Midbrain (tissue), 1 donor: ENCODE results near the gene NT5DC3.

ENCODE experiments used
- DNase-seq: peaks from one replicate; lab custom pipeline; 2025; lab: John Stamatoyannopoulos, UW

The NT5DC3 gene

DNA sequence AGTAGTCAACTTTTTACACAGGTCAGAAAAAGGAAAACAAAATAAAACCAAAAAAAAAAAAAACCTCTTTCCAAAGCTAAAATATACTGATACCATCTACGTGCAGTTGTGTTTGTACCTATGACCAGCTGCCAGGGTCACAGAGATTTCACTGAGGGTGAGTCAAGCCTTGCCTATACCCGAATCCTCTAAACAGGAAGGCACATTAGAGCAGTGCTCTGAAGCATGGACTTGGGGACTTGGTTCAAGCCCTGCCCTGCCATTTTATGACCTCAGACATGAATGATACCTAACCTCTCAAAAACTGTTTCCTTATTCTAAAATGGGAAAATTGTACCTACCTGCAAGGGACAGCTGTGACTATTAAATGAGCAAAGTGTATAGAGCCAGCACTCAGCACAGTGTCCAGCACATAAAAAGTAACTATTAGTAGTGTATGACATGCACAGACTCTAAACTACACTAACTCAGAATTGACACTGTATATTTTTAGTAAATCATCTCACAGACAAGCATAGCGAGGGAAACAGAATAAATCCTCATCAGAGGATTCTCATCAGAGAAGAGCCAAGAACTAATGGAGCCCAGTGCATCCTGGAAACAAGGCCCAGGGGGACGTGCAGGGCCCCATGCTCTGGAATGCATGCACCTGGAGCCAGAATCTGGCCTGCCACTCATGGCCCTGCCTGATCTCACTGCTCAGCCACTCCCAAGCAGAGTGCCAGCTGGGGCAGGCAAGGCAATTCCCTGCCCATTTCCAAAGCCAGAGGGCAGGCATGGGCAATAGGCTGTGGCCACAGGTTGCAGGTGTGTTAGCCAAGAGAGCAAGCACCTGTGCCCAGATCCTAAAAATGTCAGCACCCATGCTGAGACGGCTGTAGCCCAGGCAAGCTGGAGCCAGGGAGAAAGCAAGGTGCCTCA is 57.0 kb downstream of the NT5DC3 start:
- no peak for DNase-seq

DNA sequence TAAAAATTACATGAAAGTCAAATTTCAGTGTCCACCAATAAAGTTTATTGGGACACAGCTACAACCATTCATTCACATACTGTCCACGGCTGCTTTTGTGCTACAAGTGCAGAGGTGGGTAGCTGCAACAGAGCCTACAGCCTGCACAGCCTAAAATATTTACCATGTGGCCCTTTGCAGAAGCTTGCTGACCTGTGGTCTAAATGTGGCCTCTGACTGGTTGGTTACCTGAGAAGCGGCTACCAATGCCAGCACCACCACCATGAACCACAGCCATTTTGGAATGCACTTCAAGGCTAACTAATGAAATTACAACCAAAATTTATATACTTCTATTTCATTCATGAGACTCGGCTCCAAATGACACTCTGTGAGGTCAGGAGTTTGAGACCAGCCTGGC is 58.6 kb downstream of the NT5DC3 start:
- DNase-seq, result no peak

DNA sequence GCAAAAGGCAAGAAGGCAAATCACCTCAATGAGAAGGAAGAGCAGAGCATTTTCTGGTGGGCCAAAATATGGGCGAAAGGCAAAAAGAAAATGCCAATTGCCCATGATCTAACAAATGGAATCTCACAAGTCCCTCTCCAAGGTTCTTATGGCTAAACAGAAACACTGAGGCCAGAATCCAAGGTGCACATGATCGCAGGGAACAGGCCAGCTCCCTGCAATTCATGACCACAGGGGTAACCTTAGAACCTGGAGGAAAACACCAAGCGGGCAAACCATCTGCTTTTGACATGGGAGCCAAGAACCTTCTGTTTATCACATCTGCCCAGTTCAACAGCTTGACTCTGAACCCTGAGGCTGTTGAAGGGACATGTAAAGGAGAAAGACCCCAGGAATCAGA is 60.0 kb downstream of the NT5DC3 start:
- no peak for DNase-seq

DNA sequence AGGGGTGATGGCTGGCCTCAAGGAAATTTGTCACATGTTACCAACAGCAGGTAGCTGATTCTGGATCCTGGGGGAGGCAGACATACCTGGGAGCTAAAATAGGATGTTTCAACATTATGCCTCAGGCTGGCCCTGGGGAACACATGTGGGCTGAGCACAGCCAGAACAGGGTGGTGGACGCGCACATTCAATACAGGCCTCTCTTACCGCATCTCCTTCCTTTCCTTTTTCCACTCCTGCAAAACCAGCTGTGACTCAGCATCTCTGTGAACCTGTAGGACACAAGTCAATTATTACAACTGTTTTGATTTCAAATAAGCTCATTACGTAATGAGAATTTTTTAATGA is 61.0 kb downstream of the NT5DC3 start:
- DNase-seq, result no peak

DNA sequence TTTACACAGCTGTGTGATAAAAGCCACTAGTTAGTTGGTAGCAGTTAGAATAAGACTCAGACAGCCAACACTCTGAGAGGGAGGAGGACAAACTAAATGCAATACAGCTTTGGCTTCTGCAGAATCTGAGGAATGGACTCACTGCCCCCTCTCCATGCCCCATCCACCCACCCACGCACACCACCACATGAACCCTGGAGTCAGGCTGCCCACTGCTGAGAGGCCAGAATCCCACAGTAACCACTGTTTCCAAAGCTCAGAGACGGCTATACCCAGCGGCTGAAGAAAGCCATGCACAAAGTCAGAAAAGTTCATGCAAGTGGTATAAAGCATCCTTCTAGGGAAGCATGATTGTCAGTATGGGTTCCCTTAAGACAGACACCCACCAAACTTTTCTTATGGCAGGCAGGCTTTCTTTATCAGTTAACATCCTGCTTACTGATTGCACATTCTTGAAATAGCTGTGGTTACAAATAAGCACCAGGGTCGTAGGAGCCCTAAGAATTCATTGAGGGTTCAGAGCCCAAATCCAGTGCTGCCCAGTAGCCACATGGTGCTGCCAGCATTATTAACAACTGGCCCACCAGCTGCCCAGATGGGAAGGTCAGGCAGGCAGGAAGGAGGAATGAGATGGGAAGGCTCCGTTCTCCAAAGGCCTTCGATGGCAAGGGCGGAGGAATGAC is 61.5 kb downstream of the NT5DC3 start:
- DNase-seq, result no peak

DNA sequence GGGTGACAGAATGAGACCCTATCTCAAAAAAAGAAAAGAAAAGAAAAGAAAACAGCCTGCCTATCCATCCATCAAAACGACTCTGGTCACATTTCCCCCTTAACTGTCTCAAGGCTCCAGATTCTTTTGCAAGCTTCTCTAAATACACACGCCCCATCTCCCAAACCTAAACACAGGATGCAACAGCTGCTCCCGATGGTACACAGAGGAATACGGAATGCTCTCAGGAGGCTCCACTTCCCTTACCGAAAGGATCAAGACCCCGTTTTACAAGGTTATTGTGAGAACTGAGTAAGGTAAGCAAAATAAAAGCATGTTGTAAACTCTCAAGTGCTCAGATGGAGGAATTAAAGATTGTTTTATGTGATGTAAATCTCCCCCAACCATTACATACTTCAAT is 62.3 kb downstream of the NT5DC3 start:
- no peak for DNase-seq

DNA sequence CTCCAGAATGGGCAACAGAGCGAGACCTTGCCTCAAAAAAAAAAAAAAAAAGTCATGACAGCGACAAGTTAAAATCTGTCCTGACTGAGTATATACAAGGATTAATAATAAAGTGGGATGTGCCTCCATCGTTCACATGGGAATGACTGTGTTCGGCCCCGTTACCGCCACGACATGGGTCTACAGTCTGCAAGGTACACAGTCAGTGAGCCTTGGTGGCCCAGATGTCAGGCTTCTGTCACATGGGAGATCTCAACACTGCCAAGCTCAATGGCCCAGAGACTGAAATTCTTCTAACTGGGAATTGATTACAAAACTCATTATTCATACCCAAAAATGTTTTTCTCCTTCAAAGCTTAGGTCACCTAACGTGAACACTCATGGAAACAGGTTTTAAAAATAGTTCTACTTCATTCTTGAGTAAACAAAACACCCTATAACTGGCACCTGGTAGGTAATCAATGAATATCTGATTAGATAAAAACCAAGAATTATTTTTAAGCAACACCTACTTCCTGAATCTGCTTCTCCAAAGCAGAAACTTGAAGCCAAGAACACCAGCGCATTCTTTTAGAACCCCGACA is 66.0 kb downstream of the NT5DC3 start:
- no peak for DNase-seq

DNA sequence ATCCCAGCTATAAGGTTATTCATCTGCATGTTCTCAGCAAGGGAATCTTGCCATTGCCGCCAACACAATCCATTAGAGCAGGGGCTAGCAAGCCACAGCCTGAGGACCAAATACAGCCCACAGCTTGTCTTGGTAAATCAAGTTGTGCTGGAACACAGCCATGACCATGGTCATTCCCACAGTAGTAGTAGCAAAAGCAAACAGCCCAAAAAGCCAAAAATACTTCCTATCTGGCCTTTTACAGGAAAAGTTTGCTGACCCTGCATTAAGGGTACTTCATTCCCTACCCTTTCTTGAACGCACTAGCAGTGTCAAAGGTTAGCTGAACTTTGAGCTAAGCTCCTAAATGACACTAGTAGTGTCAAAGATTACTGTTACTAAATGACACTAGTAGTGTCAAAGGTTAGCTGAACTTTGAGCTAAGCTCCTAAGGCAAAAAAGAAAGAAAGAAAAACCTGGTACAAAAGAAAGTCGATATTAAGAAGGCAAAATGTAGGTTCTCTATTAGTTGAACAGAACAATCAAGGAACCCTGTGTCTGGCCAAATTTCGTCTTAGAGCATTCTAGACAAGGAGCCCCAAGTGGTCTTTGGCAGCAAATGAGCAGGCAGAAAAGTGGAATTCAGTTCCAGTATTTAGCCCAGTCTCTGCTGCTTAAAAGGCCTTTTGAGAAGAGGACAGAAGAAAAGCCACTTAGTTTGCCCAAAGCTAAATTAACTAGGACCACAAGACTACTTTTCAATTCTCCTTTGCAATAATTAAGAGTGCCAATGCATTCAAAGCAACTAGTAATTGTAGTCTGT is 67.7 kb downstream of the NT5DC3 start:
- DNase-seq, result peak; percentile 55

DNA sequence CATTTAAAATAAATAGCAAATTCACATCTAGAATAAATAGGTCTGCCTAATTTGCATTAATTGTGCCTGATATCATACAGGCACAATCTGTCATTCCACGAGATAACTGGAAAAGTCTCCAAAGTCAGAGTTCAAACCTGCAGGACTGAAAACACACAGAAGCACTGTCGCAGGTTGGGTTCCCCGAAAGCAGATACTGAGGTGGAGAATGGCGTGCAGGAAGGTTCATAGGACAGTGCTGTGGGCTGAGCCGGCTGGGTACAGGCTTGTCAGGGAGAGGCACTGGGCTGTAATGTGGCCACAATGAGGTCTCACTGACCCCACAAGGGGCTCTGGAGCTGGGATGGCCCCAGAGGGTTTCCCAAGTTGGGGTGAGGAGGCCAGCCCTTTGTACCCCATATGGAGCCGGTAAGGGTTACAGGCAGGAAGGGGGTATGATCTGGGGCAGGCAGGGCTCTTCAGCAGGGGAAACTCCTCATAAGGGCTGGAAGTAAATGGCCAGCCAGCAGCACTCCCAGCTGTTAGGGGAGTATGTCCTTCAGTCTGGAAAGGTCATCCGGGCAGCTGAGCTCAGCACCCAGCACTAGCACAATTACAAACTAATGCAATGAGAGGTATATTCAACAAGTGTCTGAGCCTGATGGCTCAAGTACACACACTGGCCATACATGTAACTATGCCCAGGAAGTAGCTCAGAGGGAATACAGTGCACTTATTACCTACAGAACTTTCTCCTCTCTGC is 68.5 kb downstream of the NT5DC3 start:
- DNase-seq, result no peak

DNA sequence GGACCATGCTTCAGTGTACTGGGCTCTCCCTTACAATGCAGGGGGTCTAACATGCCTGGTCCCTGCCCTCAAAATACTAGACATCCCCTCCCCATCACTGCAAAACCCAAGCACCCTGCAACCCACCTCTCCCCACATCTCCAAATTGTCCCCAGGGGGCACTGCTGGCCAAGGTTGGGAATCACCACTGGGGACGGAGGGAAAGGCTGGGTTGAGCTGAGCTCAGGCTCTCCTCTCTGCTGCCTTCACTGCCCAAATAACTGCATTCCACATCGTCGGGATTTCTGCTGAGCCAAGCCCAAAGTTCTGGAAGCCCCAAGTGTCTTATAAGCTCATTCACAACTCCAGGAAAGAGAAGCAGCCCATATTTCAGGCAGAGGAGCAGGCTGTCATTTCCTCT is 69.6 kb downstream of the NT5DC3 start:
- peak; percentile 40 for DNase-seq

DNA sequence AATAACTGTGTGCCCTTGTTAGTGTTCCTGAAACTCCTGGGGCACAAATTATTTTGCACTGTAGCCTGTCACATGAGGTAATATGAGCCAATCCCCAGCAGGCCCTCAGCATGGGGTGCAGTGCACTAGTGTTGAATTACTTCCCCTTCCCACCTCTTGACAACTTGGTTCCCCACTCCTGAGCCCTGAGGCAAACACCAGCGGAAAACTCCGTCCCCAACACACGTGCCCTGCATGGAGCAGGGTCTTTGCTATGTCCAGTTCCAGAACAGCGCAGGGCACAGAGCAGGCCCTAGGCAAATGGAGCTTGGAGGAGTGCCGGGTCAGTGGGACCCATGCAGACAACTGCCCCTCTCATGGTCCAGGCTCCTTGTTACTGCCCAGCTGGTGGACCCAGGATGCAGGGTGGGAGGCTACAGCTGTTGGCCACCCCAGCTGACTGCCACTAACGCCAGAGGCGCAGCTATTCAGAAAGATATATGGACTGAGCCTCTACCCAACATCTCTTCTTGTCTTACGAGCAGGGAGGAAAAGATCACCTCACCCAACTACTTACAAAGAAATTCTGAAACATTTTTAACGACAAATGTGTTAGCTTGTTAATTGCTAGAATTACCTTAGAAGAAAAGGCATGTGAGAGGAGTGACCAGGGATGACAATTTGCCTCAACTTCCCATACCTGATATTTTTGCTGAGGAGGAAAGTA is 71.6 kb downstream of the NT5DC3 start:
- no peak for DNase-seq

DNA sequence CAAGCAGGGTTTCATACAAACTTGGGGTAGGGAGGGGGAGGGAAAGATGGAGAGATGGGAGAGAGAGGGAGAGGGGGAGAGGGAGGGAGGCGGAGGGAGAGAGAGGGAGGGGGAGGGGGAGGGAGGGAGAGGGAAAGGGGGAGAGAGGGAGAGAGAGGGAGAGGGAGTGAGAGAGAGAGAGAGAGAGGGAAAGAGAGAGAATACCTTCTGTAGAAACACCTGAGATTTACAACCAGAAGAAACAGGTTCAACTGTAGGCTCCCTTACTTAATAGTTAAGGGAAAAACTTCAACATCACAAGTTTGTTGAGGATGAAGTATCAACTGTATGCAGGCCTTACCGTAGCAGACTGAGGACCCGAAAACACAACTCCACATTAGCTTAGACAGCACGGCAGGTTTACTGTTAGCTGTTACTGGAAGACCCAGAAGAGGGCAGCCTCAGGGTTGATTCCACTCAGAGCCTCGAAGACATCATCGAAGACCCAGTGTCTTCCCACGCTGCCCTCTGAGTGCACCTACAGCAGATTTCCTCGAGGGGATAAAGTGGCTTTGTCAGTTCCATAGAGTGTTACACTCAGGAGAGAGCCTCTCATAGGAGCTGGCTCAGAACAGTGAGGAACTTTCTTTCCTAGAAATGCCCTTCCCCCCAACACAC is 72.4 kb downstream of the NT5DC3 start:
- DNase-seq, result no peak

DNA sequence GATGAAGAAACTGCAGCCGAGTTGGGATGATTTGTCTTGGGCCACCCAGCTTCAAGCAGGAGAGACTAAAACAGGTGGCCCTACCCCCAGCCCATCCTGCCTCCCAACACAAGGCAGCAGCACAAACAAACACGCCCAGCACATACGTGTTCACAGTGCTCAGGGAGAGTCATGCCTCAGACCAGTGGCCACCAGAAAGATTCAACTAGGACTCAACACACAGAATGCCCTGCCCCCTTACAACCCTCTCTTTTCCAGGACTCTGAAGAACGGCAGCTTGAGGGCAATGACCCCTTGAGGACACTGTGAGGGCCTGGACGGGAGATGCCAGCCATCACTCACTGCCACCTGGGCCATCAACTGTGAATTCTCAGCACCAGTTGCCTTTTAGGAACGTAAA is 75.0 kb downstream of the NT5DC3 start:
- no peak for DNase-seq

DNA sequence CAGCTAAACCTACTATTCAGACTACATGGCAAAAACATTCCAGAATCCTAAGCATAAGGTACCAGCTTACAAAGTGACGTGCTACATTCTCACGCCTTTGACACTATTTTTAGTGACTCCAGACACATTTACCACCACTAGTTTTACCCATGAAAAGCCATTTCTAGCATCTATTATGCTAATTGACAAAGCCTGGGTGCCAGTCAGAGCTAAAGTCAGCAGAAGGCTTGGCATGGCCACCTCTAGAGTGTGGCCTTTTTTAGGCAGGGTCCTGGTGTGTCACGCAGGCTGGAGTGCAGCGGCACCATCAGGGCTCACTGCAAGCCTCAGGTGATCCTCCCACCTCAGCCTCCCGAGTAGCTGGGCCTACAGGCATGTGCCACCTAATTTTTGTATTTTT is 75.7 kb downstream of the NT5DC3 start:
- DNase-seq, result no peak

DNA sequence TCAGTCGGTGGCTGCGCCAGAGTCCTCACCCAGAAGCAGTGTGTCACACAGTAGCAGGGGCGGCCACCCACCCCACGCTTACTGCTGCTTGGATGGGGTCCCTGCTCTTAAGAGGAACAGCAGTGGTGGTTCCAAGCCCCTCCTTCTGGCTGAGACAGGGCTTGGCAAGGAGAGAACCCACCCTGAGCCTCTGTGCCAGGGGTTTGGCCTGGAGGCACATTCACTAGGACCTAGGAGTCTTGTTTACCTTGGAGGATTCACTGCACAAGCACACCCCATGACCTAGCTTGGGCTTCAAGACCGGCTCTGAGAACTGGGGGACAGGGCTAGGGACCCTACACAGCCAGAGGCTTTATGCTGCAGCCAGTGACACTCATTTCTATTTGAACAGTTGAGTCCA is 78.6 kb downstream of the NT5DC3 start:
- DNase-seq, result no peak

DNA sequence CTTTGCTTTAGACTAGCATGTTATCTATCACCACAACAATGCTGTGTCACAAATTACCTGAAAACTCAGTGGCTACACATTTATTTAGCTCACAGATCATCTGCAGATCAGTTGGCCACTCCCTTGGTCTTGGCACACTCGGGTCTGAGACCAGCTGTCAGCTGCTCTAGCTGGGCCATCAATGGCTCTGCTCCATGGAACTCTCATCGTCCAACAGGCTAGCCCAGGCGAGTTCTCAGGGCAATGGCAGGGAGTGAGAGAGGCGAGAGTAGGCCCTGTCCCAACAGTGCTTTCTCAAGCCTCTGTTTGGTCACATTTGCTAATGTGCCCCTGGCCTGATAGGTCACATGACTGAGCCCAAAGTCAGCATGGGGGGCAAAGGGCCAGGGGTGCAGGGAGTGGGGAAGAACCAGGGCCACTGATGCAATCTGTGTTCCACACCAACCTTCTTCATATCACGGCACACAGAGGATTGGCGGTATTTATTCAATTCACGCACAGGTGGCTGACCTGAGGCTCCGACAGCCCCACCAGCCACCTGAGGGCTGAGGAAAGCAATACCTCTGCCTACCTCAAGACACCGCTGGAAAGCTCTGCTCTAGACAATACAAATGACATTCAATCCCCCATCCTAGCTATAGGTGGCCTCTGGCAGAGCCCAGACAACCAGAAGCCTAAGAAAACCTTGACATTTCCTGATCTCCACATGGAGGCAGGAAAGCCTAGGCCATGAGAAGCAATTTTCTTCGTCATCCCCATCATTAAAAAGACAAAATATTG is 82.5 kb downstream of the NT5DC3 start:
- DNase-seq, result no peak

DNA sequence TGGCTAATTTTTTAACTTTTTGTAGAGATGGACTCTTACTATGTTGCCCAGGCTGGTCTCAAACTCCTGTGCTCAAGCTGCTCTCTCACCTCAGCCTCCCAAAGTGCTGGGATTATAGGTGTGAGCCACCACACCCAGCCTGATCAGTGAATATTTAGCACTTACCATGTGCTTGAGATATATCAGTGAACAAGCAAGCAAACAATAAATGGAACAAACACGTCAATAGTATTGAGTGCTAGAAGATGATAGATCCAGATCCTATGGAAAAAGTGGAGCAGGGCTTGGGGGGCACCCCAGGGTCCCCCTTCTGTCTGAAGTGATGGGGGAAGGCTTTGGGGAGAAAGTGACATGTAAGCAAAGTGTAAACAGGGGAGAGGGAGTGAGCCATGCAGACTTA is 83.8 kb downstream of the NT5DC3 start:
- DNase-seq, result no peak

DNA sequence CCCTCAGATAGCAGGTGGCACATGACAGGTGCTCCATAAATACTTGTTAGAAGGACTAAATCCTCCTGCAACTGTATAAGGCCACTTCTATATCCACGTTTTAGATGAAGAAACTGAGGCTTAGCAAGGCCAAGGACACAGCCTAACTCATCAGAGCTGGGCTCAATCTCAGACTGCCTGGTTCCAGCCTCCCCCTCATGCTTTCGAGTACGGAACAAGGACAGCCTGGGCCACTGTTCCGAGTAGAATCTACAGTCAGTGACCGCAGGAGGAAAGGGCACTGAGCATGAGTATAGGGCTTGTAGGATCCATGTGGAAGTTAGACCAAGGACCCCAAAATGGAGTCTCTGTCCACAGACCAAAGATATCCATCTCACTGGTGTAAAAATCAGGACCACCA is 84.6 kb downstream of the NT5DC3 start:
- DNase-seq, result no peak

DNA sequence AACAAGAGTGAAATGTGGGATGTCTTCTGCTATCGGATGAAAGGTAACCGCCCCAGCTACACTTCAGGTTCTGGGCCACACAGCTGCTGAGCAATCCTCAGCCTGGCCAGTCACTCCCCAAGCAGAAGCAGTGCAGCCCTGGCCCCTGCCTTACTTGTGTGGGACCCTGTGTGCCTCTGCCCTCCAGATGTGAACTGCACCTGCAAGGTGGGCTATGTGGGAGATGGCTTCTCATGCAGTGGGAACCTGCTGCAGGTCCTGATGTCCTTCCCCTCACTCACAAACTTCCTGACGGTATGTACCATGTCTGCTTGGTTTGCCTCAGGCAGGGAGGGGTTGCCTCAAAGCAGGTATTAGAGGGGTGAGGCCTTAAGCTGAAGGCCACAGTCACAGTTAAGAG is 85.6 kb downstream of the NT5DC3 start:
- no peak for DNase-seq

DNA sequence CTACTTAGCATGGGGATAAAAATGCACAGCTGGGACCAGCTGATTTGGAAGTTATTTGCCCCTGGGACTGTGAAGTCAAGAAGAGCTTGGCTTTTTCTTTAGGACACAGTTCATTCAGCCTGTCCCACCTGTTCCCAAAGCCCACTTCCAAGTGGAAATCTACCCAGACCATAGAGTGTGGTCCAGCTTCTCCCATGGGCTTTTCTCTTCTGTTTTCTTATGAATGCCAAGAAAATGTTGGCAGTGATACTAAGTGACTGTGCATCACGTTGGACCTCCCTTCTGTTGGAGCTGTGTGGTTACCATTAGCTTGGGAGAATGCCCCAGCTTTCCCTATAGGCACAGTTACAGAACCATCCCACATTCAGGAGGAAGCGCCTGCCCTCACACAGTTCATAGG is 89.4 kb downstream of the NT5DC3 start:
- no peak for DNase-seq
